HUES64 (cell line): ENCODE measurements around the gene SNX25.

ENCODE experiments used
- H3K27ac ChIP-seq: 2 replicates; pipeline ENCODE4 v1.7.0; 2013; ENCODE audit warnings: low read depth, low read length, inconsistent platforms
- H3K27me3 ChIP-seq: 2 replicates; pipeline ENCODE4 v1.6.1; 2013; ENCODE audit warnings: mild to moderate bottlenecking, low read length; ENCODE audit not compliant: insufficient read depth
- H3K36me3 ChIP-seq: 2 replicates; pipeline ENCODE4 v1.6.1; 2013; ENCODE audit warnings: mild to moderate bottlenecking, low read length; ENCODE audit not compliant: insufficient read depth
- H3K4me1 ChIP-seq: 2 replicates; pipeline ENCODE4 v1.6.1; 2013; ENCODE audit warnings: mild to moderate bottlenecking, low read length, moderate library complexity; ENCODE audit not compliant: insufficient read depth
- H3K4me3 ChIP-seq: 2 replicates; pipeline ENCODE4 v1.5.1; 2013; ENCODE audit warnings: mild to moderate bottlenecking, low read length, moderate library complexity
- H3K9ac ChIP-seq: 2 replicates; pipeline ENCODE4 v1.6.1; 2013; ENCODE audit warnings: mild to moderate bottlenecking, low read depth, low read length
- H3K9me3 ChIP-seq: 2 replicates; pipeline ENCODE4 v1.6.1; 2013; ENCODE audit warnings: low read depth, low read length; ENCODE audit not compliant: insufficient read depth
- WGBS: fragments of 150-250, 120-280 bp; methylation state at CpG from one replicate; pipeline ENCODE4 v1.1.7; 2013; ENCODE audit warnings: missing lambda C conversion rate; 5-methylcytosine and 5-hydroxymethylcytosine counted together

SNX25 gene

GRCh38 chr4:185286571-185286970, 77.2 kb downstream of the SNX25 start:
- H3K27me3 ChIP-seq: no peaks in the 10 kb centered on the region
- WGBS: 88% methylated on average over 3 of the region's 3 CpGs

GRCh38 chr4:185287031-185287430, 77.6 kb downstream of the SNX25 start:
- 93% methylated on average over 4 of the region's 4 CpGs for WGBS
- 0 out of 2 replicates have a peak, but pooled peaks cover under 1% of the 10 kb centered on the region for H3K9me3 ChIP-seq
- H3K4me1 ChIP-seq: peaks cover 4% of the 10 kb centered on the region; the same call in 1 of the 2 replicates

More at GRCh38 chr4:185286571-185286970, 77.2 kb downstream of the SNX25 start:
- Histone ChIP-seq H3K27ac (no peak overlapping the region), H3K9me3 (no peaks in the 10 kb centered on the region), H3K9ac (no peak overlapping the region), H3K4me1 (peaks cover 4% of the 10 kb centered on the region; the same call in 1 of the 2 replicates), H3K36me3 (peaks cover 12% of the 10 kb centered on the region; the same call in 1 of the 2 replicates), H3K4me3 (no peak overlapping the region)

GRCh38 chr4:185290018-185290607, 80.7 kb downstream of the SNX25 start:
- no peak overlapping the region for H3K4me3 ChIP-seq
- H3K4me1 ChIP-seq: peaks cover 3% of the 10 kb centered on the region; the same call in 1 of the 2 replicates
- WGBS: 92% methylated on average over 6 of the region's 6 CpGs
- H3K27me3 ChIP-seq: no peaks in the 10 kb centered on the region
- H3K36me3 ChIP-seq: peaks cover 31% of the 10 kb centered on the region
- H3K9ac ChIP-seq: no peak overlapping the region
- 0 out of 2 replicates have a peak, but pooled peaks cover 3% of the 10 kb centered on the region for H3K9me3 ChIP-seq
- H3K27ac ChIP-seq: no peak overlapping the region

More at GRCh38 chr4:185287031-185287430, 77.6 kb downstream of the SNX25 start:
- Histone ChIP-seq H3K9ac (no peak overlapping the region), H3K27me3 (no peaks in the 10 kb centered on the region), H3K4me3 (no peak overlapping the region), H3K27ac (no peak overlapping the region), H3K36me3 (peaks cover 15% of the 10 kb centered on the region)

- WGBS: 72% methylated on average over 5 of the region's 5 CpGs
Measured at GRCh38 chr4:185290656-185291055, 81.3 kb downstream of the SNX25 start.

GRCh38 chr4:185293202-185293601, 83.8 kb downstream of the SNX25 start:
- peaks cover 31% of the 10 kb centered on the region for H3K36me3 ChIP-seq

More at GRCh38 chr4:185290656-185291055, 81.3 kb downstream of the SNX25 start:
- Histone ChIP-seq H3K9ac (no peak overlapping the region), H3K36me3 (peaks cover 31% of the 10 kb centered on the region), H3K4me1 (peaks cover 3% of the 10 kb centered on the region; the same call in 1 of the 2 replicates), H3K27ac (no peak overlapping the region), H3K27me3 (no peaks in the 10 kb centered on the region), H3K9me3 (0 out of 2 replicates have a peak, but pooled peaks cover 3% of the 10 kb centered on the region), H3K4me3 (no peak overlapping the region)

GRCh38 chr4:185296665-185297460, 87.5 kb downstream of the SNX25 start:
- Histone ChIP-seq H3K4me1 (peaks cover 7% of the 10 kb centered on the region; the same call in 1 of the 2 replicates), H3K9me3 (0 out of 2 replicates have a peak, but pooled peaks cover 3% of the 10 kb centered on the region), H3K4me3 (no peak overlapping the region), H3K27ac (no peak overlapping the region), H3K27me3 (no peaks in the 10 kb centered on the region), H3K36me3 (peaks cover 17% of the 10 kb centered on the region), H3K9ac (no peak overlapping the region)
- 93% methylated on average over 5 of the region's 6 CpGs for WGBS

More at GRCh38 chr4:185293202-185293601, 83.8 kb downstream of the SNX25 start:
- WGBS: 100% methylated on average over 1 of the region's 1 CpG
- Histone ChIP-seq H3K4me3 (no peak overlapping the region), H3K27ac (no peak overlapping the region), H3K27me3 (no peaks in the 10 kb centered on the region), H3K4me1 (peaks cover 7% of the 10 kb centered on the region; the same call in 1 of the 2 replicates), H3K9me3 (0 out of 2 replicates have a peak, but pooled peaks cover 3% of the 10 kb centered on the region), H3K9ac (no peak overlapping the region)

- 83% methylated on average over 12 of the region's 12 CpGs for WGBS
- Histone ChIP-seq H3K27me3 (no peaks in the 10 kb centered on the region), H3K27ac (no peak overlapping the region), H3K9me3 (no peaks in the 10 kb centered on the region), H3K4me3 (no peak overlapping the region), H3K9ac (no peak overlapping the region), H3K36me3 (peaks cover 1% of the 10 kb centered on the region; the same call in 1 of the 2 replicates), H3K4me1 (peaks cover 5% of the 10 kb centered on the region; the same call in 1 of the 2 replicates)
Measured at GRCh38 chr4:185298728-185299430, 89.5 kb downstream of the SNX25 start.

- no peaks in the 10 kb centered on the region for H3K9me3 ChIP-seq
- no peak overlapping the region for H3K9ac ChIP-seq
- H3K27me3 ChIP-seq: no peaks in the 10 kb centered on the region
- H3K4me1 ChIP-seq: peaks cover 30% of the 10 kb centered on the region
- no peak overlapping the region for H3K4me3 ChIP-seq
- peaks cover 3% of the 10 kb centered on the region; the same call in 1 of the 2 replicates for H3K36me3 ChIP-seq
- WGBS: 88% methylated on average over 4 of the region's 4 CpGs
- H3K27ac ChIP-seq: peak overlapping the region; percentile 2; the same call in 1 of the 2 replicates
Measured at GRCh38 chr4:185304541-185304940, 95.1 kb downstream of the SNX25 start.

- H3K9me3 ChIP-seq: no peaks in the 10 kb centered on the region
- no peak overlapping the region for H3K4me3 ChIP-seq
- no peaks in the 10 kb centered on the region for H3K27me3 ChIP-seq
- peak overlapping the region; percentile 97 for H3K27ac ChIP-seq
- WGBS: 72% methylated on average over 5 of the region's 5 CpGs
- peaks cover 30% of the 10 kb centered on the region for H3K4me1 ChIP-seq
- peaks cover 3% of the 10 kb centered on the region; the same call in 1 of the 2 replicates for H3K36me3 ChIP-seq
- H3K9ac ChIP-seq: peak overlapping the region; percentile 37; the same call in 1 of the 2 replicates
Measured at GRCh38 chr4:185304944-185305690, 95.7 kb downstream of the SNX25 start.

- H3K4me1 ChIP-seq: peaks cover 30% of the 10 kb centered on the region
- peak overlapping the region; percentile 97 for H3K27ac ChIP-seq
- H3K4me3 ChIP-seq: no peak overlapping the region
- no peaks in the 10 kb centered on the region for H3K9me3 ChIP-seq
- 12% methylated on average over 6 of the region's 7 CpGs for WGBS
- peak overlapping the region; percentile 37 for H3K9ac ChIP-seq
- no peaks in the 10 kb centered on the region for H3K27me3 ChIP-seq
- peaks cover 9% of the 10 kb centered on the region for H3K36me3 ChIP-seq
Measured at GRCh38 chr4:185305979-185306442, 96.6 kb downstream of the SNX25 start.
